Upper lobe of right lung (tissue), 1 donor: ENCODE data around the gene FRMD6. TPM values are rescaled to one million over a fixed set of nuclear protein-coding genes. Genes with fewer than 3 reads are reported as not detected.
"Not testable (repeated sequence)": the region's sequence is repeated elsewhere in the genome, so short reads cannot be mapped to it uniquely, and the experiment has no call there.

Experiments
- ATAC-seq: fragments of 200-7000 bp; cut with Tn5 transposase; one replicate; pipeline ENCODE4 v1.9.1; 2020; ENCODE audit warnings: mild to moderate bottlenecking, moderate library complexity
- DNase-seq: peaks from one replicate; pipeline ENCODE4 v3.0.0-alpha.2; 2020
- H3K27ac ChIP-seq: fragments of 200-600 bp; one replicate; pipeline ENCODE4 v1.8.0; 2022
- H3K27me3 ChIP-seq: fragments of 200-600 bp; one replicate; pipeline ENCODE4 v1.8.0; 2022; ENCODE audit warnings: mild to moderate bottlenecking
- H3K36me3 ChIP-seq: fragments of 200-600 bp; one replicate; pipeline ENCODE4 v1.8.0; 2022
- H3K4me1 ChIP-seq: fragments of 200-600 bp; one replicate; pipeline ENCODE4 v1.8.0; 2022
- H3K4me3 ChIP-seq: fragments of 200-600 bp; one replicate; pipeline ENCODE4 v1.8.0; 2022; ENCODE audit warnings: mild to moderate bottlenecking
- H3K9me3 ChIP-seq: fragments of 200-600 bp; one replicate; pipeline ENCODE4 v1.8.0; 2022
- CTCF ChIP-seq: fragments of 200-600 bp; IDR thresholded peaks from one replicate; pipeline ENCODE4 v1.8.0; 2022; ENCODE audit warnings: antibody characterized with exemption
- intact Hi-C: fragments of 100-400 bp; cut with DNase I; formaldehyde crosslinking; loops from one replicate; pipeline ENCODE4 v1.11.0; 2022
- total RNA-seq: library from RNA; stranded (reverse); fragmentation: NEBNext Ultra II Directional; extraction: Animal tissue kit (Norgen Biotek cat#: 25700); gene quantifications from one replicate; pipeline ENCODE4 v1.2.1, GENCODE V29; 2021
- donor health status: DM: no; HTN: yes; CAD: no; lungs with severe emphysema.

The FRMD6 gene
- total RNA-seq, 1 donor from 2014 or later, result 13.2 TPM

GRCh38 chr14:51750542-51750941 is 98.8 kb downstream of the FRMD6 start:
- TF ChIP-seq CTCF, result no peak
- Histone ChIP-seq H3K4me3 (no peak overlapping the region), H3K36me3 (no peaks in the 10 kb centered on the region), H3K4me1 (no peaks in the 10 kb centered on the region), H3K27me3 (no peaks in the 10 kb centered on the region), H3K27ac (no peak overlapping the region), H3K9me3 (no peaks in the 10 kb centered on the region)
- no peak for DNase-seq
- intact Hi-C loops, result no loop called here
- ATAC-seq, result no peak

GRCh38 chr14:51751611-51752345 is 100.1 kb downstream of the FRMD6 start:
- H3K4me3 ChIP-seq, H3K36me3 ChIP-seq, H3K27me3 ChIP-seq, H3K4me1 ChIP-seq, H3K27ac ChIP-seq, DNase-seq, ATAC-seq, H3K9me3 ChIP-seq, intact Hi-C loops: not testable (repeated sequence)

- DNase-seq, H3K27me3 ChIP-seq, intact Hi-C loops, H3K4me1 ChIP-seq, H3K9me3 ChIP-seq, H3K27ac ChIP-seq, ATAC-seq, H3K4me3 ChIP-seq, H3K36me3 ChIP-seq: not testable (repeated sequence)
Measured at GRCh38 chr14:51757756-51758155, 106.0 kb downstream of the FRMD6 start.

GRCh38 chr14:51759950-51760349 is 108.2 kb downstream of the FRMD6 start:
- Histone ChIP-seq H3K4me1 (no peaks in the 10 kb centered on the region), H3K36me3 (no peaks in the 10 kb centered on the region), H3K27me3 (no peaks in the 10 kb centered on the region), H3K4me3 (no peak overlapping the region), H3K27ac (no peak overlapping the region), H3K9me3 (no peaks in the 10 kb centered on the region)
- DNase-seq (no peak), ATAC-seq (no peak)
- no peak for TF ChIP-seq CTCF
- intact Hi-C loops, result no loop called here

- H3K4me3 ChIP-seq, H3K27me3 ChIP-seq: not testable (repeated sequence)
Measured at GRCh38 chr14:51765726-51766125, 114.0 kb downstream of the FRMD6 start.

GRCh38 chr14:51766586-51766985 is 114.9 kb downstream of the FRMD6 start:
- H3K9me3 ChIP-seq, H3K27ac ChIP-seq, H3K27me3 ChIP-seq, ATAC-seq, intact Hi-C loops, H3K4me1 ChIP-seq, DNase-seq, H3K36me3 ChIP-seq, H3K4me3 ChIP-seq: not testable (repeated sequence)

More at GRCh38 chr14:51765726-51766125, 114.0 kb downstream of the FRMD6 start:
- ATAC-seq, H3K36me3 ChIP-seq, H3K27ac ChIP-seq, H3K9me3 ChIP-seq, DNase-seq, intact Hi-C loops, H3K4me1 ChIP-seq: not testable (repeated sequence)

GRCh38 chr14:51769261-51769660 is 117.6 kb downstream of the FRMD6 start:
- DNase-seq, H3K9me3 ChIP-seq, intact Hi-C loops, H3K27ac ChIP-seq, H3K4me3 ChIP-seq, H3K36me3 ChIP-seq, H3K27me3 ChIP-seq, ATAC-seq, H3K4me1 ChIP-seq: not testable (repeated sequence)

- TF ChIP-seq CTCF, result no peak
- ATAC-seq (no peak), DNase-seq (no peak)
- Histone ChIP-seq H3K4me1 (no peaks in the 10 kb centered on the region), H3K27ac (no peak overlapping the region), H3K4me3 (no peak overlapping the region), H3K36me3 (no peaks in the 10 kb centered on the region), H3K9me3 (no peaks in the 10 kb centered on the region), H3K27me3 (no peaks in the 10 kb centered on the region)
- intact Hi-C loops, result no loop called here
Measured at GRCh38 chr14:51774209-51774608, 122.5 kb downstream of the FRMD6 start.
